ENCODE measurements around the gene SUGCT.
"Not testable (repeated sequence)": the region's sequence is repeated elsewhere in the genome, so short reads cannot be mapped to it uniquely, and the experiment has no call there.

SUGCT gene

GRCh38 chr7:40139891-40140290 is 5.1 kb downstream of the SUGCT start:
- DNase-seq (ENCODE audit: low read depth), result not testable (repeated sequence)

- not testable (repeated sequence) for DNase-seq (ENCODE audit: low read depth)
Measured at GRCh38 chr7:40141916-40142315, 7.1 kb downstream of the SUGCT start.

- not testable (repeated sequence) for DNase-seq (ENCODE audit: low read depth)
Measured at GRCh38 chr7:40145596-40146130, 10.9 kb downstream of the SUGCT start.

GRCh38 chr7:40147371-40148246 is 12.8 kb downstream of the SUGCT start:
- DNase-seq (ENCODE audit: low read depth), result no peak

- not testable (repeated sequence) for DNase-seq (ENCODE audit: low read depth)
Measured at GRCh38 chr7:40148247-40148580, 13.4 kb downstream of the SUGCT start.

GRCh38 chr7:40148671-40149070 is 13.9 kb downstream of the SUGCT start:
- no peak for DNase-seq (ENCODE audit: low read depth)

GRCh38 chr7:40151504-40151903 is 16.7 kb downstream of the SUGCT start:
- DNase-seq (ENCODE audit: low read depth), result no peak

GRCh38 chr7:40156988-40157387 is 22.2 kb downstream of the SUGCT start:
- DNase-seq (ENCODE audit: low read depth), result no peak

- no peak for DNase-seq (ENCODE audit: low read depth)
Measured at GRCh38 chr7:40162516-40162915, 27.7 kb downstream of the SUGCT start.

- no peak for DNase-seq (ENCODE audit: low read depth)
Measured at GRCh38 chr7:40165216-40165615, 30.4 kb downstream of the SUGCT start.

GRCh38 chr7:40167291-40167690 is 32.5 kb downstream of the SUGCT start:
- no peak for DNase-seq (ENCODE audit: low read depth)

GRCh38 chr7:40168266-40168665 is 33.5 kb downstream of the SUGCT start:
- DNase-seq (ENCODE audit: low read depth), result not testable (repeated sequence)

GRCh38 chr7:40173121-40173520 is 38.3 kb downstream of the SUGCT start:
- not testable (repeated sequence) for DNase-seq (ENCODE audit: low read depth)

- DNase-seq (ENCODE audit: low read depth), result not testable (repeated sequence)
Measured at GRCh38 chr7:40175256-40175655, 40.5 kb downstream of the SUGCT start.

- no peak for DNase-seq (ENCODE audit: low read depth)
Measured at GRCh38 chr7:40175725-40176510, 41.1 kb downstream of the SUGCT start.

- no peak for DNase-seq (ENCODE audit: low read depth)
Measured at GRCh38 chr7:40177071-40177470, 42.3 kb downstream of the SUGCT start.

- no peak for DNase-seq (ENCODE audit: low read depth)
Measured at GRCh38 chr7:40182452-40182851, 47.6 kb downstream of the SUGCT start.

- no peak for DNase-seq (ENCODE audit: low read depth)
Measured at GRCh38 chr7:40186586-40186985, 51.8 kb downstream of the SUGCT start.

- DNase-seq (ENCODE audit: low read depth), result no peak
Measured at GRCh38 chr7:40192036-40192435, 57.2 kb downstream of the SUGCT start.

GRCh38 chr7:40194745-40195144 is 59.9 kb downstream of the SUGCT start:
- no peak for DNase-seq (ENCODE audit: low read depth)

GRCh38 chr7:40197527-40197926 is 62.7 kb downstream of the SUGCT start:
- no peak for DNase-seq (ENCODE audit: low read depth)

- DNase-seq (ENCODE audit: low read depth), result no peak
Measured at GRCh38 chr7:40199076-40199802, 64.4 kb downstream of the SUGCT start.

All from stimulated activated CD8-positive, alpha-beta memory T cell treated with anti-CD3 and anti-CD28 coated beads, Interleukin-12 subunit alpha, Interleukin-12 subunit beta, amount 100 ng/mL, for 4 hours (primary cell).